Heart left ventricle (tissue), 13 donors: ENCODE measurements around the gene DGKG.

Source experiments
- POLR2A ChIP-seq, 2 donors: fragments of 450-650 bp; IDR thresholded peaks; one replicate each; pipeline ENCODE4 v1.6.1; 2017; ENCODE audit warnings: antibody characterized with exemption in 2 of 2, mild to moderate bottlenecking in 2 of 2, moderate library complexity in 2 of 2
- TF ChIP-seq, protein P1 (sequence below), 12 donors: fragments of 200-600 bp; sonication (generic) in 4 of 12; IDR thresholded peaks; one replicate each; pipeline versions ENCODE4 v1.5.0 to v1.8.0; 2018 to 2022; ENCODE audit warnings: antibody characterized with exemption in 12 of 12, mild to moderate bottlenecking in 5 of 12
- donor health status: ischemic (EF 13 %, LVEDD 7.1; RV severe dilation, severe dysfunction).
- donor health status: DM: no; HTN: yes; CAD: no.
- donor health status: DM: no; HTN: no; CAD: no.
- donor health status: ischemic (EF 25% LVEDD 6.9; RV normal size, moderate dysfunction).
- donor health status: ischemic (EF 25% LVEDD 5.7; RV mildly dilated, moderate dysfunction).
- donor health status: ischemic (EF 35%, LVEDD 5.7; RV mildly dilated, moderate dysfunction).
- donor health status: nonischemic (EF 11% LVEDD 7.7; RV severe dilation, severe dysfunction).
- donor health status: DM: yes; HTN: yes; CAD: no.
- donor health status: PGD.
- donor health status: ischemic (EF 29% LVEDD 5.4; RV normal size, mild dysfunction).
- donor health status: nonischemic (EF 23%, LVEDD 6.1; RV moderate dilation, normal function).

- TF ChIP-seq, protein P1, sequence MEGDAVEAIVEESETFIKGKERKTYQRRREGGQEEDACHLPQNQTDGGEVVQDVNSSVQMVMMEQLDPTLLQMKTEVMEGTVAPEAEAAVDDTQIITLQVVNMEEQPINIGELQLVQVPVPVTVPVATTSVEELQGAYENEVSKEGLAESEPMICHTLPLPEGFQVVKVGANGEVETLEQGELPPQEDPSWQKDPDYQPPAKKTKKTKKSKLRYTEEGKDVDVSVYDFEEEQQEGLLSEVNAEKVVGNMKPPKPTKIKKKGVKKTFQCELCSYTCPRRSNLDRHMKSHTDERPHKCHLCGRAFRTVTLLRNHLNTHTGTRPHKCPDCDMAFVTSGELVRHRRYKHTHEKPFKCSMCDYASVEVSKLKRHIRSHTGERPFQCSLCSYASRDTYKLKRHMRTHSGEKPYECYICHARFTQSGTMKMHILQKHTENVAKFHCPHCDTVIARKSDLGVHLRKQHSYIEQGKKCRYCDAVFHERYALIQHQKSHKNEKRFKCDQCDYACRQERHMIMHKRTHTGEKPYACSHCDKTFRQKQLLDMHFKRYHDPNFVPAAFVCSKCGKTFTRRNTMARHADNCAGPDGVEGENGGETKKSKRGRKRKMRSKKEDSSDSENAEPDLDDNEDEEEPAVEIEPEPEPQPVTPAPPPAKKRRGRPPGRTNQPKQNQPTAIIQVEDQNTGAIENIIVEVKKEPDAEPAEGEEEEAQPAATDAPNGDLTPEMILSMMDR (IDR thresholded peaks at IDR 0.05) = no peak
- TF ChIP-seq POLR2A (IDR thresholded peaks at IDR 0.05) = no peak
Measured at GRCh38 chr3:186107215-186108105, 254.6 kb downstream of the DGKG start.
